NCI-H1694 (cell line): ENCODE measurements around the gene MYLK4.

Experiments
- DNase-seq: peaks from one replicate; lab custom pipeline; 2025; lab: John Stamatoyannopoulos, UW

Gene MYLK4

GRCh38 chr6:2658788-2659187, 91.9 kb downstream of the MYLK4 start:
- no peak for DNase-seq

- DNase-seq, result no peak
These were observed 94.2 kb downstream of the MYLK4 start for GRCh38 chr6:2656460-2657079.

GRCh38 chr6:2655844-2656433, 94.8 kb downstream of the MYLK4 start:
- no peak for DNase-seq

GRCh38 chr6:2653369-2654032, 97.2 kb downstream of the MYLK4 start:
- DNase-seq, result no peak

- DNase-seq, result no peak
These were observed 98.1 kb downstream of the MYLK4 start for GRCh38 chr6:2652611-2653010.

GRCh38 chr6:2651961-2652360, 98.8 kb downstream of the MYLK4 start:
- DNase-seq, result no peak

- no peak for DNase-seq
These were observed 99.2 kb downstream of the MYLK4 start for GRCh38 chr6:2651536-2651935.

- DNase-seq, result no peak
These were observed 104.4 kb downstream of the MYLK4 start for GRCh38 chr6:2646346-2646745.

- DNase-seq, result no peak
These were observed 106.7 kb downstream of the MYLK4 start for GRCh38 chr6:2643935-2644539.

- no peak for DNase-seq
These were observed 107.6 kb downstream of the MYLK4 start for GRCh38 chr6:2643130-2643529.

- DNase-seq, result no peak
These were observed 109.5 kb downstream of the MYLK4 start for GRCh38 chr6:2641044-2641725.

GRCh38 chr6:2640551-2640950, 110.2 kb downstream of the MYLK4 start:
- no peak for DNase-seq

GRCh38 chr6:2639896-2640295, 110.8 kb downstream of the MYLK4 start:
- DNase-seq, result no peak

- DNase-seq, result no peak
These were observed 111.6 kb downstream of the MYLK4 start for GRCh38 chr6:2639167-2639566.

- no peak for DNase-seq
These were observed 114.0 kb downstream of the MYLK4 start for GRCh38 chr6:2636672-2637071.

GRCh38 chr6:2635911-2636310, 114.8 kb downstream of the MYLK4 start:
- DNase-seq, result no peak

GRCh38 chr6:2634139-2634964, 116.4 kb downstream of the MYLK4 start:
- no peak for DNase-seq

- no peak for DNase-seq
These were observed 117.0 kb downstream of the MYLK4 start for GRCh38 chr6:2633736-2634135.

GRCh38 chr6:2632976-2633584, 117.6 kb downstream of the MYLK4 start:
- no peak for DNase-seq

- DNase-seq, result no peak
These were observed 118.4 kb downstream of the MYLK4 start for GRCh38 chr6:2632368-2632767.

GRCh38 chr6:2630891-2631571, 119.7 kb downstream of the MYLK4 start:
- DNase-seq, result no peak
